GM12878 (cell line): Measurements from ENCODE around the gene BLOC1S5. TPM values are rescaled to one million over a fixed set of nuclear protein-coding genes. Genes with fewer than 3 reads are reported as not detected.

Experiments
- ATAC-seq: fragments of 200-7000 bp; cut with Tn5 transposase; 3 replicates; pipeline ENCODE4 v1.9.1; 2020; ENCODE audit warnings: mild to moderate bottlenecking, moderate library complexity
- BruUV-seq: library from RNA; stranded (reverse); fragments of 400-500 nt; replicated peaks from 2 replicates; lab custom pipeline; 2021; lab: Mats Ljungman, UMichigan
- CTCF ChIA-PET: fragments of 300-600 bp; sonication (Branson Sonifier 250); formaldehyde crosslinking; extraction: SDS; loops from one replicate; lab custom pipeline; 2021; ENCODE audit warnings: inconsistent platforms; lab: Yijun Ruan, JAX
- POLR2A ChIA-PET: fragments of 350-600 bp; formaldehyde crosslinking; extraction: SDS; loops from one replicate; lab custom pipeline; 2021; ENCODE audit warnings: inconsistent platforms; lab: Charles Lee
- RAD21 ChIA-PET: fragments of 300-600 bp; sonication (Branson Sonifier 250); formaldehyde crosslinking; loops from one replicate; lab custom pipeline; 2023; ENCODE audit warnings: antibody characterized with exemption; ENCODE audit not compliant: unreplicated experiment; lab: Charles Lee
- SMC1A ChIA-PET: fragments of 300-600 bp; sonication (Branson Sonifier 250); formaldehyde crosslinking; loops from one replicate; lab custom pipeline; 2023; ENCODE audit not compliant: unreplicated experiment, uncharacterized antibody; lab: Charles Lee
- DNase-seq: peaks from one replicate; pipeline ENCODE4 v3.0.0-alpha.2; 2011; ENCODE audit warnings: low read depth, low spot score
- FAIRE-seq: peaks from 3 replicates; lab custom pipeline; 2011; peaks lifted over from hg19 to GRCh38; lab: Jason Lieb, UNC
- H2AFZ ChIP-seq: 2 replicates; pipeline ENCODE4 v1.6.0; 2011; ENCODE audit warnings: low read depth, low read length, control low read depth; ENCODE audit not compliant: control insufficient read depth
- H3K27ac ChIP-seq: 2 replicates; pipeline ENCODE4 v1.5.1; 2011; ENCODE audit warnings: control low read depth; ENCODE audit not compliant: control insufficient read depth, insufficient read depth
- H3K27me3 ChIP-seq, 2 experiments: replicated peaks in 1 of 2; 2 replicates each; pipeline versions ENCODE4 v1.6.0 to v1.6.1; 2011; ENCODE audit warnings: low read length in 1 of 2; ENCODE audit not compliant: control insufficient read depth in 2 of 2, insufficient read depth in 2 of 2
- H3K36me3 ChIP-seq, 2 experiments: 2 replicates each; pipeline ENCODE4 v1.5.1; 2011; ENCODE audit warnings: low read length in 1 of 2; ENCODE audit not compliant: control insufficient read depth in 2 of 2, insufficient read depth in 2 of 2
- H3K4me1 ChIP-seq: 2 replicates; pipeline ENCODE4 v1.6.1; 2011; ENCODE audit warnings: mild to moderate bottlenecking, low read length, moderate library complexity, mixed read lengths; ENCODE audit not compliant: control insufficient read depth, insufficient read depth
- H3K4me2 ChIP-seq: 2 replicates; pipeline ENCODE4 v1.6.0; 2011; ENCODE audit warnings: control low read depth; ENCODE audit not compliant: control insufficient read depth, insufficient read depth
- H3K4me3 ChIP-seq: fragments of 200-600 bp; sonication (generic); 2 replicates; pipeline ENCODE4 v1.5.1; 2016
- H3K79me2 ChIP-seq: 2 replicates; pipeline ENCODE4 v1.6.0; 2011; ENCODE audit warnings: low read length; ENCODE audit not compliant: control insufficient read depth, insufficient read depth
- H3K9ac ChIP-seq: 2 replicates; pipeline ENCODE4 v1.8.0; 2011; ENCODE audit warnings: low read length, control low read depth, mixed read lengths; ENCODE audit not compliant: control insufficient read depth, insufficient read depth
- H3K9me3 ChIP-seq: replicated peaks from 3 replicates; pipeline ENCODE4 v1.5.1; 2011; ENCODE audit warnings: mild to moderate bottlenecking, low read length; ENCODE audit not compliant: control insufficient read depth, insufficient read depth
- H4K20me1 ChIP-seq: 2 replicates; pipeline ENCODE4 v1.6.0; 2011; ENCODE audit not compliant: control insufficient read depth, insufficient read depth
- CEBPB ChIP-seq, 2 experiments: fragments of 150-350 bp in 1 of 2; IDR thresholded peaks; 2 replicates each; pipeline ENCODE4 v1.6.1; 2012 to 2014; ENCODE audit warnings: low read depth in 2 of 2, low read length in 2 of 2, borderline replicate concordance in 1 of 2, inconsistent platforms in 1 of 2
- CHD4 ChIP-seq: fragments of 200-600 bp; sonication (generic); IDR thresholded peaks from 2 replicates; pipeline ENCODE4 v1.6.1; 2016; ENCODE audit warnings: mild to moderate bottlenecking
- EED ChIP-seq: sonication (generic); IDR thresholded peaks from 2 replicates; pipeline ENCODE4 v1.6.1; 2016; ENCODE audit warnings: antibody characterized with exemption, low read depth
- MEF2B ChIP-seq: fragments of 450-650 bp; IDR thresholded peaks from 2 replicates; pipeline ENCODE4 v1.6.1; 2018; ENCODE audit warnings: mild to moderate bottlenecking, moderate library complexity; ENCODE audit not compliant: partially characterized antibody, poor library complexity, severe bottlenecking
- RFX5 ChIP-seq: IDR thresholded peaks from 2 replicates; pipeline ENCODE4 v1.6.1; 2011; ENCODE audit warnings: low read depth, low read length, improper control_type of control experiment
- SMARCA5 ChIP-seq: fragments of 450-650 bp; IDR thresholded peaks from 2 replicates; pipeline ENCODE4 v1.6.1; 2017; ENCODE audit warnings: mild to moderate bottlenecking
- TAF1 ChIP-seq: IDR thresholded peaks from 2 replicates; pipeline ENCODE4 v1.6.1; 2011; ENCODE audit warnings: mild to moderate bottlenecking, low read depth, low read length, borderline replicate concordance
- WRNIP1 ChIP-seq: IDR thresholded peaks from 2 replicates; pipeline ENCODE4 v1.6.1; 2011; ENCODE audit warnings: low read depth, low read length, improper control_type of control experiment, borderline replicate concordance
- YBX1 ChIP-seq: fragments of 450-650 bp; IDR thresholded peaks from 2 replicates; pipeline ENCODE4 v1.6.1; 2016; ENCODE audit warnings: antibody characterized with exemption
- YY1 ChIP-seq: IDR thresholded peaks from 2 replicates; pipeline ENCODE4 v1.6.1; 2011; ENCODE audit warnings: low read depth, mild to moderate bottlenecking, low read length
- ZSCAN29 ChIP-seq: fragments of 450-650 bp; IDR thresholded peaks from 2 replicates; pipeline ENCODE4 v1.6.1; 2017; ENCODE audit warnings: mild to moderate bottlenecking, moderate library complexity
- WGBS: methylation state at CpG from one replicate; pipeline ENCODE4 v1.1.6; 2016; ENCODE audit warnings: low lambda C conversion rate; ENCODE audit not compliant: insufficient replicate concordance, insufficient coverage; ENCODE audit errors: missing lambda C conversion rate; 5-methylcytosine and 5-hydroxymethylcytosine counted together
- in situ Hi-C: fragments of 300-500 bp; cut with MboI; formaldehyde crosslinking; loops from 9 replicates; pipeline ENCODE4 v1.14.3; 2018; ENCODE audit warnings: mixed read lengths
- intact Hi-C: fragments of 100-400 bp; cut with micrococcal nuclease; formaldehyde crosslinking; loops from one replicate; pipeline ENCODE4 v1.14.2; 2022; ENCODE audit not compliant: unreplicated experiment
- polyA plus RNA-seq, 11 experiments: library from polyadenylated mRNA; depleted of rRNA in 4 of 11; unstranded in 6 of 11; stranded (reverse) in 5 of 11; fragments of >200 nt; fragmentation: Nextera tagmentation in 4 of 11; fragmentation: Illumina TruSeq in 1 of 11; extraction: Ambion mirVana in 4 of 11; extraction: Trizol in 1 of 11; gene quantifications; 1 replicate in 1 of 11; 2 replicates in 10 of 11; pipeline versions ENCODE4 v1.2.1 to v1.2.3, GENCODE V29; 2011 to 2016; ENCODE audit warnings: inconsistent platforms in 2 of 11, missing spikeins in 2 of 11, low read depth in 1 of 11
- total RNA-seq, 4 experiments: library from RNA; depleted of rRNA in 3 of 4; stranded (reverse); fragments of >200 nt in 3 of 4; fragmentation: Illumina TruSeq in 1 of 4; extraction: Trizol in 1 of 4; gene quantifications; 2 replicates each; pipeline versions ENCODE4 v1.2.1 to v1.2.3, GENCODE V29; 2013 to 2021

The BLOC1S5 gene
- total and polyA plus RNA-seq, 10 of the 15 experiments (the other 5 are each of a cell fraction or from before 2014, with no cell fraction given), result 4.3 to 22.2 (median 16.1) TPM

GRCh38 chr6:8057793-8058192, 6.4 kb downstream of the BLOC1S5 start:
- peaks cover 0 to 7% of the 10 kb centered on the region in 2 experiments; a peak in 1 of 4 replicates for H3K36me3 ChIP-seq
- POLR2A ChIA-PET, result interaction anchor here (0.5 kb wide), 1 partner anchor 34 kb away, joined by 4 read pairs; no protein-coding TSS in a partner anchor
- H2AFZ ChIP-seq, result no peak overlapping the region
- no peaks in the 10 kb centered on the region for H3K9me3 ChIP-seq
- H3K79me2 ChIP-seq, result no peaks in the 10 kb centered on the region
- no TSS peak for BruUV-seq
- SMC1A ChIA-PET, result interaction anchor here (0.9 to 2.8 kb wide), 7 partner anchors 16 to 335 kb away, joined by 3 to 25 read pairs (median 4); partner anchors contain the start of gene BMP6
- RAD21 ChIA-PET, result interaction anchor here (0.8 to 2.1 kb wide), 5 partner anchors 52 to 433 kb away, joined by 3 to 11 read pairs (median 3); no protein-coding TSS in a partner anchor
- H3K27ac ChIP-seq, result no peak overlapping the region
- CTCF ChIA-PET, result interaction anchor here (0.9 to 4.8 kb wide), 9 partner anchors 16 to 334 kb away, joined by 3 to 81 read pairs (median 10); partner anchors contain the start of gene BMP6
- H4K20me1 ChIP-seq, result no peaks in the 10 kb centered on the region
- ATAC-seq, result no peak
- no peak for FAIRE-seq
- no peaks in the 10 kb centered on the region for H3K4me1 ChIP-seq
- H3K27me3 ChIP-seq, result no peaks in the 10 kb centered on the region
- no peak overlapping the region for H3K4me2 ChIP-seq
- no peak overlapping the region for H3K9ac ChIP-seq
- TF ChIP-seq EED, result no peak
- no peak for TF ChIP-seq RFX5
- TF ChIP-seq ZSCAN29, result no peak
- TF ChIP-seq TAF1, result no peak
- no peak for TF ChIP-seq YY1
- no peak for TF ChIP-seq SMARCA5
- no peak for TF ChIP-seq WRNIP1
- TF ChIP-seq YBX1, result no peak
- no peak for TF ChIP-seq CHD4
- no peak for TF ChIP-seq CEBPB (IDR thresholded peaks at IDR 0.05; ENCODE audit: borderline replicate concordance in 1 of 2, low read depth in 2 of 2, low read length in 2 of 2)
- TF ChIP-seq MEF2B, result no peak
- DNase-seq, result no peak
- in situ Hi-C loops (loop anchor here (5.0 kb wide), 1 partner anchor 335 kb away; no protein-coding TSS in a partner anchor), intact Hi-C loops (loop anchor here (5.0 kb wide), 1 partner anchor 440 kb away; no protein-coding TSS in a partner anchor)
- H3K4me3 ChIP-seq, result no peak overlapping the region
- 79% methylated on average over 3 of the region's 3 CpGs for WGBS
